CD4-positive, alpha-beta T cell (primary cell): ENCODE data around the gene SOCS3. TPM values are rescaled to one million over a fixed set of nuclear protein-coding genes. Genes with fewer than 3 reads are reported as not detected.

Source experiments
- ATAC-seq: fragments of 200-7000 bp; cut with Tn5 transposase; one replicate; pipeline ENCODE4 v1.10.0; 2022; ENCODE audit warnings: mild to moderate bottlenecking; ENCODE audit not compliant: poor library complexity
- CTCF ChIA-PET: fragments of 350-600 bp; sonication (Branson Sonifier 250); formaldehyde crosslinking; loops from one replicate; lab custom pipeline; 2021; ENCODE audit warnings: antibody characterized with exemption, inconsistent platforms; lab: Charles Lee
- POLR2A ChIA-PET: fragments of 350-600 bp; sonication (Branson Sonifier 250); formaldehyde crosslinking; loops from one replicate; lab custom pipeline; 2021; ENCODE audit warnings: antibody characterized with exemption, inconsistent platforms; lab: Charles Lee
- DNase-seq, 14 experiments: peaks; one replicate each; pipeline ENCODE4 v3.0.0-alpha.2; 2013 to 2020; ENCODE audit warnings: mixed read lengths in 2 of 14
- H3K27ac ChIP-seq, 2 donors: one replicate each; pipeline versions ENCODE4 v1.5.1 to v1.7.0; 2013; ENCODE audit warnings: low read length in 2 of 2, low read depth in 1 of 2, mild to moderate bottlenecking in 1 of 2
- H3K27me3 ChIP-seq, 2 experiments: 1 replicate in 1 of 2; 2 replicates in 1 of 2; pipeline versions ENCODE4 v1.6.1 to v1.7.0; 2013; ENCODE audit warnings: low read length in 2 of 2, control low read depth in 1 of 2, mild to moderate bottlenecking in 1 of 2, moderate library complexity in 1 of 2; ENCODE audit not compliant: insufficient read depth in 2 of 2, control insufficient read depth in 1 of 2
- H3K36me3 ChIP-seq: one replicate; pipeline ENCODE4 v1.6.1; 2013; ENCODE audit warnings: low read length, control low read depth; ENCODE audit not compliant: insufficient read depth
- H3K4me1 ChIP-seq: one replicate; pipeline ENCODE4 v1.6.1; 2013; ENCODE audit warnings: low read length, control low read depth; ENCODE audit not compliant: insufficient read depth
- H3K4me3 ChIP-seq: one replicate; pipeline ENCODE4 v1.5.1; 2013; ENCODE audit warnings: mild to moderate bottlenecking, low read length, moderate library complexity
- H3K9me3 ChIP-seq, 2 experiments: 1 replicate in 1 of 2; 2 replicates in 1 of 2; pipeline versions ENCODE4 v1.6.1 to v1.7.0; 2013; ENCODE audit warnings: low read length in 2 of 2, mild to moderate bottlenecking in 2 of 2, control low read depth in 1 of 2, moderate library complexity in 1 of 2; ENCODE audit not compliant: control insufficient read depth in 1 of 2, insufficient read depth in 1 of 2
- H3K27ac Mint-ChIP-seq: one replicate; pipeline ENCODE4 v1.8.0; 2020; ENCODE audit warnings: mixed read lengths
- H3K27me3 Mint-ChIP-seq: one replicate; pipeline ENCODE4 v1.8.0; 2021; ENCODE audit warnings: mixed read lengths
- H3K36me3 Mint-ChIP-seq: one replicate; pipeline ENCODE4 v1.8.0; 2021; ENCODE audit warnings: low read depth, mixed read lengths
- H3K4me1 Mint-ChIP-seq: one replicate; pipeline ENCODE4 v1.8.0; 2021; ENCODE audit warnings: low read depth, mixed read lengths
- H3K4me3 Mint-ChIP-seq: one replicate; pipeline ENCODE4 v1.8.0; 2020; ENCODE audit warnings: mild to moderate bottlenecking, mixed read lengths
- H3K9me3 Mint-ChIP-seq: one replicate; pipeline ENCODE4 v1.8.0; 2020; ENCODE audit warnings: mixed read lengths
- intact Hi-C, 2 experiments: fragments of 100-400 bp; cut with DNase I in 1 of 2; cut with micrococcal nuclease in 1 of 2; formaldehyde crosslinking; loops; one replicate each; pipeline versions ENCODE4 v1.15.1 to v1.9.0; 2023 to 2025; cut with DNase I, micrococcal nuclease
- total RNA-seq, 174 experiments: library from RNA in 2 of 174; stranded (reverse) in 2 of 174; gene quantifications; one replicate each; pipeline ENCODE4 v1.2.3 and lab custom pipeline; 2021 to 2026
- TF ChIP-seq, protein P1 (sequence below): fragments of 200-600 bp; IDR thresholded peaks from one replicate; pipeline ENCODE4 v1.8.0; 2022; ENCODE audit warnings: antibody characterized with exemption, mild to moderate bottlenecking

SOCS3 gene
- total RNA-seq, 2 experiments from 2014 or later: 414 to 427 TPM

DNA sequence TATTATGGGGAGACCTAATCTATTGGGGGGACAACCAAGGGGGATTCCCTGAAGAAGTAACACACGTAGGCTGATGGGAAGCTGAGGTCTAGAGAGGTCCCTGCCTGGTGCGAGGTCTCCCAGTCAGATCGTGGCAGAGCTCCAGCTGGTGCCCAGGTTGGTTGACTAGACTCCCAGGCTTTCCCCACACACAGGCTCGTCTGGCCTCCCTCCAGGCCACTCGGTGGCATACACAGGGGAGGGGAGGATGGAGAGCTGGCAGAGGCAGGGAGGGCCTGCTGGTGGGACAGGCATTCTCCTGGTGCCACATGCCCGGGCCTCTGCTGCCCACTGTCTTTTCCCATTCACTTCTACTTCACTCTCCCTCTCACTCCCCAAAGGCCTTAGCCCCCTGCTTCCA, 8.5 kb upstream of the SOCS3 start:
- DNase-seq (no peak), ATAC-seq (no peak)
- H3K36me3 ChIP-seq: no peaks in the 10 kb centered on the region
- no peaks in the 10 kb centered on the region for H3K9me3 ChIP-seq
- H3K27ac ChIP-seq: no peak overlapping the region
- Mint-ChIP-seq H3K36me3 (no peaks in the 10 kb centered on the region), H3K4me1 (no peaks in the 10 kb centered on the region), H3K9me3 (no peaks in the 10 kb centered on the region), H3K4me3 (no peak overlapping the region), H3K27me3 (no peaks in the 10 kb centered on the region), H3K27ac (no peak overlapping the region)
- intact Hi-C loops: loop anchor here in 1 of 2 experiments (10.0 kb wide), 1 partner anchor 244 kb away; the partner anchor contains the start of gene TMC6
- CTCF ChIA-PET: interaction anchor here (1.1 kb wide), 1 partner anchor 117 kb away, joined by 3 read pairs; no protein-coding TSS in a partner anchor
- POLR2A ChIA-PET: no interaction called here
- peaks cover 3% of the 10 kb centered on the region for H3K4me1 ChIP-seq
- TF ChIP-seq, protein P1, sequence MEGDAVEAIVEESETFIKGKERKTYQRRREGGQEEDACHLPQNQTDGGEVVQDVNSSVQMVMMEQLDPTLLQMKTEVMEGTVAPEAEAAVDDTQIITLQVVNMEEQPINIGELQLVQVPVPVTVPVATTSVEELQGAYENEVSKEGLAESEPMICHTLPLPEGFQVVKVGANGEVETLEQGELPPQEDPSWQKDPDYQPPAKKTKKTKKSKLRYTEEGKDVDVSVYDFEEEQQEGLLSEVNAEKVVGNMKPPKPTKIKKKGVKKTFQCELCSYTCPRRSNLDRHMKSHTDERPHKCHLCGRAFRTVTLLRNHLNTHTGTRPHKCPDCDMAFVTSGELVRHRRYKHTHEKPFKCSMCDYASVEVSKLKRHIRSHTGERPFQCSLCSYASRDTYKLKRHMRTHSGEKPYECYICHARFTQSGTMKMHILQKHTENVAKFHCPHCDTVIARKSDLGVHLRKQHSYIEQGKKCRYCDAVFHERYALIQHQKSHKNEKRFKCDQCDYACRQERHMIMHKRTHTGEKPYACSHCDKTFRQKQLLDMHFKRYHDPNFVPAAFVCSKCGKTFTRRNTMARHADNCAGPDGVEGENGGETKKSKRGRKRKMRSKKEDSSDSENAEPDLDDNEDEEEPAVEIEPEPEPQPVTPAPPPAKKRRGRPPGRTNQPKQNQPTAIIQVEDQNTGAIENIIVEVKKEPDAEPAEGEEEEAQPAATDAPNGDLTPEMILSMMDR: no peak
- H3K27me3 ChIP-seq: peaks cover 0 to 3% of the 10 kb centered on the region in 2 experiments
- H3K4me3 ChIP-seq: no peak overlapping the region

DNA sequence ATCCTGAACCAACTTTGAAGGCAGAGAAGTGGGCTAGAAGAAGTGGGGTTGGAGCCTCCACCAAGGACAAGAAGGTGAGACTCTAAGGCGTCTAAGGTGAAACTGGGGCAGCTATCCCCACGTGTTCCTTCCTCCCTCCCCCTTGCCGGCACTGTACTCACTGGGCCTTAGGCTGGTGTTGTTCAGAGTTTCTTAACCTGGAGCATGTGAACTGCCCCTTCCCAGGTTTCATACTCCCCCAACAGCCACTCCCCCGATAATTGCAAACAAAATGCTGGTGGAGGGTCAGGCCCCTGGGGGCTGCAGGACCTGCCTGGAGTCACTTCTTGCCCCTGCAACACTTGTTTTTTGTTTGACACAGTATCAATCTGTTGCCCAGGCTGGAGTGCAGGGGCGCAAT, 7.3 kb upstream of the SOCS3 start:
- Mint-ChIP-seq H3K27ac (no peak overlapping the region), H3K9me3 (no peaks in the 10 kb centered on the region), H3K36me3 (no peaks in the 10 kb centered on the region), H3K4me3 (no peak overlapping the region), H3K27me3 (no peaks in the 10 kb centered on the region), H3K4me1 (peaks cover 7% of the 10 kb centered on the region)
- H3K4me3 ChIP-seq: no peak overlapping the region
- H3K36me3 ChIP-seq: no peaks in the 10 kb centered on the region
- no peaks in the 10 kb centered on the region for H3K9me3 ChIP-seq
- peaks cover 3% of the 10 kb centered on the region for H3K4me1 ChIP-seq
- POLR2A ChIA-PET: interaction anchor here (0.8 kb wide), 1 partner anchor 23 kb away, joined by 4 read pairs; no protein-coding TSS in a partner anchor
- peaks cover 2 to 3% of the 10 kb centered on the region in 2 experiments for H3K27me3 ChIP-seq
- intact Hi-C loops: loop anchor here in 1 of 2 experiments (10.0 kb wide), 1 partner anchor 242 kb away; the partner anchor contains the start of gene TMC6
- no peak for ATAC-seq
- no peak overlapping the region for H3K27ac ChIP-seq
- CTCF ChIA-PET: interaction anchor here (1.1 kb wide), 1 partner anchor 116 kb away, joined by 3 read pairs; no protein-coding TSS in a partner anchor
- TF ChIP-seq, protein P1: no peak
- no peak for DNase-seq

DNA sequence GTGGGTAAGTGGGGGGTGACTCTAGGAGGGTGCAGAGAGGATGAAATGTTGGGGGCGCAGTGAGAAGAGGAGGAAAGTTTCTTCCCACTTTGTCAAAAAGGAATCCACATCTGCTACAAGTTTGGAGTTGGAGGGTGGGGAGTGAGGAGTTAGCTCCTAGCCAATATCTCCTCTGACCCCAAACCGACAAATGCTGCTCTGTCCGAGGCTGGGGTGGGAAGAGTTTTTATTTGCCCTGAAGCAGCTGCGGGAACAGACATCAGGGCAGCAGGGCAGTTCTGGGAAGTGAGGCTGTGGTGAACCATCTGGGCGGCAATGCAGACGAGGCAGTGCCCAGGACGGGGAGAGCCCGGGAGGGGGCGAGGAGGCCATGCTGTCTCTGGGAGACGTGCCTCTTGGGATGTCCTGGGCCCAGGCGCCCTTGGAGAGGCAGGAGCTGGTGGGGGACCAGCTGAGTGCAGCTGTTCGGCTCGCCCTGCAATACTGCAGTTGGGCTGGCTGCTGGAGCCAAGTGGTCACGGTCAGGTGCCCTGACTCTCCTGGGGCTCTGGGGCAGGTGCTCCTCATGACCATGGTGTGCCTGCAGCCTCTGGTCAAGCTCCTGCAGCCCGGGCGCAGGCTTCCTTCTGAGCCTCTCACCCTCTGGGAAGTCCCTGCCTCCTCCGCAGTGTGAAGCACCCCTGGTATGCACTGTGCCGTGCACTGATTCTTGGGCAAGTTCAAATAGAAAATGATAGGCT, 6.4 kb upstream of the SOCS3 start:
- Histone ChIP-seq H3K4me1 (peaks cover 6% of the 10 kb centered on the region), H3K36me3 (no peaks in the 10 kb centered on the region), H3K9me3 (no peaks in the 10 kb centered on the region), H3K27ac (no peak overlapping the region), H3K4me3 (no peak overlapping the region), H3K27me3 (peaks cover 2 to 3% of the 10 kb centered on the region in 2 experiments)
- DNase-seq (no peak), ATAC-seq (no peak)
- no peaks in the 10 kb centered on the region for H3K36me3 Mint-ChIP-seq
- ChIA-PET POLR2A (no interaction called here), CTCF (no interaction called here)
- peaks cover 7% of the 10 kb centered on the region for H3K4me1 Mint-ChIP-seq
- no peaks in the 10 kb centered on the region for H3K9me3 Mint-ChIP-seq
- no peak overlapping the region for H3K27ac Mint-ChIP-seq
- intact Hi-C loops: loop anchor here in 1 of 2 experiments (10.0 kb wide), 1 partner anchor 241 kb away; the partner anchor contains the start of gene TMC6
- TF ChIP-seq, protein P1: no peak
- H3K27me3 Mint-ChIP-seq: no peaks in the 10 kb centered on the region
- H3K4me3 Mint-ChIP-seq: no peak overlapping the region
